Measurements from ENCODE around the gene CLGN. TPM values are rescaled to one million over a fixed set of nuclear protein-coding genes. Genes with fewer than 3 reads are reported as not detected.

The CLGN gene
- under 1 TPM; 0.23 to 0.31 TPM for total RNA-seq

DNA sequence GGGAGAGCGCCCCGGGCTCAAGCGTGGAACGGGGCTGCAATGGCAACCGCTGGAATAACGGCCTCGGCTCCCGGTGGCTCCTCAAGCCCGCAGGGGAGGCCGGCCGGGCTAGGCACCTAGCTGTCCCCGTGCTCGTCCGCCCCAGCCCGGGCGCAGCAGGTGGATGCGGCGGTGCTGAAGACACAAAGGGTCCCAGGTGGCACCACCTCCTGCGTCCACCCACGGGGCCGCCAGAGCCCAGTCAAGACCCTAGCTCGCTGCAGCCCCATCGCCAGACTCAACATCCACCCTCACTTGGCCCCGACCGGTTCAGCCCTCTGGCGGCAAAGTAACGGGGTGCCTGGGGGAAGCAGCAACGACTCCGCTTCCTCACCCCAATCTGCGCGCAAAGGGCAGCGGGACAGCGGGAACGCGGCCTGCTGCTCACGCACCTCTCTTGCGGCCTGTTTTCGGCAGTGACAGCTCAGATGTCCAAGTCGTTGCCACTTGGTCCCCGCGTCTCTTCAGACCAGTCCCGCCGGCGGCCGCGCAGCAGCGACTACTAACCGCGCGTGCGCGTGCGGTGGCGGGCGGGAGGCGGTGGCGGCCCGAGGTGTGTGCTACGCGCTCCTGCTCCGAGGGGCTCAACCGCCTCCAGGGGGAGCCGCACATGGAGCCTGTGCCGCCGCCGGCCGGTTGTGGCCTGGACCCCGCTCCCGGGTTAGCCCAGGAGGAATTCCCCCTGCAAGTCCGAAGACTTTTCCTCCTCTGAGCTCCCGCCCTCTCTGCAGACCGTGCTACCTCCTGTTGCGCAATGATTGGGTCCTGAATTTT is at the start of gene CLGN:
Gene CLGN (minus strand): TSS at position 543 of the 813 bp plus-strand sequence. CDS start 14,570 bp downstream, outside the sequence.
- CTCF ChIA-PET, result interaction anchor here (1.0 to 2.7 kb wide), 11 partner anchors 9 to 182 kb away, joined by 3 to 14 read pairs (median 5); partner anchors contain the start of gene ELMOD2
- peak; percentile 91 for ATAC-seq
- peak; percentile 68 for DNase-seq
- POLR2A ChIA-PET, result interaction anchor here (0.6 to 1.0 kb wide), 2 partner anchors 67 to 294 kb away, joined by 3 read pairs; no protein-coding TSS in a partner anchor
- Mint-ChIP-seq H3K4me3 (peak within 1 kb of the TSS; percentile 73), H3K27ac (no peak within 1 kb of the TSS), H3K4me1 (ENCODE audit: low read depth) (peaks cover 5% of the 10 kb centered on the region), H3K36me3 (ENCODE audit: low read depth) (no peaks in the 10 kb centered on the region), H3K9me3 (no peaks in the 10 kb centered on the region), H3K27me3 (peaks cover 38% of the 10 kb centered on the region)
- intact Hi-C loops (cut with micrococcal nuclease), result no loop called here
- TF ChIP-seq CTCF (IDR thresholded peaks at IDR 0.05), result peak; percentile 54

GRCh38 chr4:140472156-140472555 is 44.7 kb upstream of the CLGN start:
- H3K27me3 Mint-ChIP-seq, result peaks cover 11% of the 10 kb centered on the region
- no peak for TF ChIP-seq CTCF (IDR thresholded peaks at IDR 0.05)
- H3K27ac Mint-ChIP-seq, result no peak overlapping the region
- no peaks in the 10 kb centered on the region for H3K4me1 Mint-ChIP-seq (ENCODE audit: low read depth)
- POLR2A ChIA-PET, result no interaction called here
- no peaks in the 10 kb centered on the region for H3K36me3 Mint-ChIP-seq (ENCODE audit: low read depth)
- DNase-seq (no peak), ATAC-seq (no peak)
- CTCF ChIA-PET, result no interaction called here
- intact Hi-C loops (cut with micrococcal nuclease), result no loop called here
- H3K9me3 Mint-ChIP-seq, result no peaks in the 10 kb centered on the region
- no peak overlapping the region for H3K4me3 Mint-ChIP-seq

GRCh38 chr4:140469791-140470733 is 42.6 kb upstream of the CLGN start:
- Mint-ChIP-seq H3K4me1 (ENCODE audit: low read depth) (no peaks in the 10 kb centered on the region), H3K27ac (no peak overlapping the region), H3K9me3 (no peaks in the 10 kb centered on the region), H3K4me3 (no peak overlapping the region), H3K27me3 (peaks cover 15% of the 10 kb centered on the region), H3K36me3 (ENCODE audit: low read depth) (no peaks in the 10 kb centered on the region)
- DNase-seq, result no peak
- ATAC-seq, result no peak
- TF ChIP-seq CTCF (IDR thresholded peaks at IDR 0.05), result no peak
- POLR2A ChIA-PET, result no interaction called here
- intact Hi-C loops (cut with micrococcal nuclease), result no loop called here
- CTCF ChIA-PET, result no interaction called here

DNA sequence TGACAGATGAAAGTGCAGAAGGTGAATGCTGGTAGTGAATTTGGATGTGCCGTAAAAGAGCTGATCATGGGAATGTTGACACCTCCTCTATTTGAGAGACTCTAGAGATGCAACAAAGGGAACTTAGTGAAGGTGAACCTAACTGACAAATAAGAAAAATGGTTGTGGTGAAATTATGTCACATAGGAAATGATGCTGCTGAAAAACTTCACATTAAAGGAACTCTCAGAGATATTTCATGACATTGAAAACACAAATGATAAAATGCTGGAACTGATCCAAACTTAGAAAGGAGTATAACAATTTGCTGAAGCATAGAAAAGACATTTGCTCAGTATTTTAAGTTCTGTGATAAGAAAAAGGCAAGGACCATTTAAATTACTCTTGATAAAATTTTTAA is 38.7 kb upstream of the CLGN start:
- DNase-seq, result no peak
- H3K4me3 Mint-ChIP-seq, result no peak overlapping the region
- H3K9me3 Mint-ChIP-seq, result no peaks in the 10 kb centered on the region
- peaks cover 13% of the 10 kb centered on the region for H3K27me3 Mint-ChIP-seq
- no peaks in the 10 kb centered on the region for H3K36me3 Mint-ChIP-seq (ENCODE audit: low read depth)
- no peaks in the 10 kb centered on the region for H3K4me1 Mint-ChIP-seq (ENCODE audit: low read depth)
- ChIA-PET CTCF (no interaction called here), POLR2A (no interaction called here)
- no peak for ATAC-seq
- intact Hi-C loops (cut with micrococcal nuclease), result no loop called here
- no peak for TF ChIP-seq CTCF (IDR thresholded peaks at IDR 0.05)
- H3K27ac Mint-ChIP-seq, result no peak overlapping the region

All from activated CD8-positive, alpha-beta T cell treated with anti-CD3 and anti-CD28 coated beads for 36 hours (primary cell).